K562 (cell line): ENCODE results near the gene FETUB. TPM values are rescaled to one million over a fixed set of nuclear protein-coding genes. Genes with fewer than 3 reads are reported as not detected.
A peak's percentile ranks its signal among the peaks of the same experiment; 100 is the strongest.

ENCODE experiments used
- CGGBP1 ChIP-seq: fragments of 250-450 bp; sonication (Bioruptor Pico); IDR thresholded peaks from 2 replicates; pipeline ENCODE4 v1.9.0; 2021; ENCODE audit warnings: mild to moderate bottlenecking
- EP300 ChIP-seq: IDR thresholded peaks from 2 replicates; pipeline ENCODE4 v1.6.1; 2012; ENCODE audit warnings: low read length, improper control_type of control experiment
- EWSR1 ChIP-seq: fragments of 450-650 bp; IDR thresholded peaks from 2 replicates; pipeline ENCODE4 v1.6.1; 2018; ENCODE audit warnings: borderline replicate concordance, mild to moderate bottlenecking, low read depth, moderate library complexity; ENCODE audit not compliant: partially characterized antibody
- MNT ChIP-seq, 2 experiments: fragments of 450-650 bp; conservative IDR thresholded peaks; 2 replicates each; pipeline ENCODE4 v1.6.1; 2017; ENCODE audit warnings: mild to moderate bottlenecking in 2 of 2, moderate library complexity in 2 of 2
- POLR2AphosphoS5 ChIP-seq: IDR thresholded peaks from 2 replicates; pipeline ENCODE4 v1.6.1; 2011; ENCODE audit warnings: mild to moderate bottlenecking, low read depth, low read length, moderate library complexity; ENCODE audit not compliant: control insufficient read depth, insufficient read depth
- SMARCA5 ChIP-seq: fragments of 450-650 bp; IDR thresholded peaks from 2 replicates; pipeline ENCODE4 v1.6.1; 2016
- SREBF1 ChIP-seq: fragments of 150-350 bp; IDR thresholded peaks from 2 replicates; pipeline ENCODE4 v1.6.1; 2014; ENCODE audit warnings: antibody characterized with exemption, low read depth, low read length, borderline replicate concordance
- TAL1 ChIP-seq: fragments of 450-650 bp; IDR thresholded peaks from 2 replicates; pipeline ENCODE4 v1.6.1; 2016; ENCODE audit warnings: mild to moderate bottlenecking
- TEAD4 ChIP-seq, 2 experiments: sonication (generic) in 1 of 2; formaldehyde crosslinking in 1 of 2; IDR thresholded peaks; 2 replicates each; pipeline versions ENCODE4 v1.6.1 to v1.8.0; 2012 to 2022; ENCODE audit warnings: borderline replicate concordance in 1 of 2, inconsistent platforms in 1 of 2, low read length in 1 of 2, mild to moderate bottlenecking in 1 of 2, missing genetic modification reagents in 1 of 2
- TSHZ1 ChIP-seq: fragments of 250-450 bp; sonication (Bioruptor Pico); IDR thresholded peaks from 2 replicates; pipeline ENCODE4 v1.4.0; 2020; ENCODE audit warnings: mild to moderate bottlenecking, moderate library complexity
- ZBTB40 ChIP-seq, 2 experiments: fragments of 450-650 bp in 1 of 2; sonication (generic) in 1 of 2; formaldehyde crosslinking in 1 of 2; IDR thresholded peaks; 2 replicates each; pipeline versions ENCODE4 v1.7.1 to v1.9.0; 2016 to 2022; ENCODE audit warnings: inconsistent platforms in 1 of 2, mild to moderate bottlenecking in 1 of 2, missing genetic modification reagents in 1 of 2
- ZNF224 ChIP-seq: sonication (generic); formaldehyde crosslinking; IDR thresholded peaks from 2 replicates; pipeline ENCODE4 v1.8.0; 2022; ENCODE audit warnings: mild to moderate bottlenecking, missing genetic modification reagents
- ZNF444 ChIP-seq: fragments of 250-450 bp; sonication (Bioruptor Pico); IDR thresholded peaks from 2 replicates; pipeline ENCODE4 v1.4.0; 2020; ENCODE audit warnings: mild to moderate bottlenecking, moderate library complexity
- polyA plus RNA-seq, 8 experiments: library from polyadenylated mRNA; depleted of rRNA in 4 of 8; stranded (reverse) in 5 of 8; unstranded in 3 of 8; fragments of >200 nt; fragmentation: Nextera tagmentation in 2 of 8; fragmentation: Illumina TruSeq in 1 of 8; extraction: Ambion mirVana in 2 of 8; extraction: Trizol in 1 of 8; gene quantifications; 2 replicates each; pipeline versions ENCODE4 v1.2.1 to v1.2.3, GENCODE V29; 2011 to 2014; ENCODE audit warnings: inconsistent platforms in 1 of 8, missing spikeins in 1 of 8
- total RNA-seq, 7 experiments: library from RNA; depleted of rRNA in 6 of 7; stranded (reverse); fragments of >200 nt in 6 of 7; fragmentation: Illumina TruSeq in 2 of 7; extraction: Trizol in 2 of 7; gene quantifications; 2 replicates each; pipeline versions ENCODE4 v1.2.1 to v1.2.3, GENCODE V29; 2011 to 2021; ENCODE audit warnings: low replicate concordance in 1 of 7

FETUB gene
- total and polyA plus RNA-seq, 9 of the 15 experiments (the other 6 are each of a cell fraction or from before 2014, with no cell fraction given) = not detected

- TF ChIP-seq ZBTB40 (IDR thresholded peaks at IDR 0.05) (no peak), ZBTB40 (CRISPR knock-in tag; IDR thresholded peaks at IDR 0.05) (no peak), TSHZ1 (CRISPR knock-in tag) (no peak), POLR2AphosphoS5 (no peak), TEAD4 (IDR thresholded peaks at IDR 0.05; ENCODE audit: low read length) (peak; percentile 46; the same call in 1 of the 2 replicates), TEAD4 (CRISPR knock-in tag; IDR thresholded peaks at IDR 0.05; ENCODE audit: borderline replicate concordance) (no peak), MNT (conservative IDR thresholded peaks at IDR 0.05) (no peak), EWSR1 (no peak), SMARCA5 (no peak), EP300 (peak; percentile 29; the same call in 1 of the 2 replicates), CGGBP1 (CRISPR knock-in tag) (no peak), ZNF224 (CRISPR knock-in tag) (no peak), ZNF444 (CRISPR knock-in tag) (no peak), TAL1 (peak; percentile 47), SREBF1 (no peak)
Measured at GRCh38 chr3:186643493-186643892, 3.3 kb downstream of the FETUB start (continued).
